WTC11 (cell line): ENCODE data around the gene RGS6. TPM values are rescaled to one million over a fixed set of nuclear protein-coding genes. Genes with fewer than 3 reads are reported as not detected.

ENCODE experiments used
- ATAC-seq: fragments of 200-7000 bp; cut with Tn5 transposase; 2 replicates; pipeline ENCODE4 v1.10.0; 2021; ENCODE audit warnings: mild to moderate bottlenecking, moderate library complexity
- CTCF ChIA-PET: fragments of 300-600 bp; sonication (Branson Sonifier 250); formaldehyde crosslinking; loops from one replicate; lab custom pipeline; 2021; ENCODE audit warnings: antibody characterized with exemption; lab: Charles Lee
- POLR2A ChIA-PET: fragments of 350-600 bp; sonication (Branson Sonifier 250); formaldehyde crosslinking; loops from one replicate; lab custom pipeline; 2021; ENCODE audit warnings: antibody characterized with exemption; lab: Charles Lee
- DNase-seq: peaks from one replicate; pipeline ENCODE4 v3.0.0; 2021; ENCODE audit warnings: low spot score
- H3K27ac Mint-ChIP-seq: 2 replicates; pipeline ENCODE4 v1.8.0; 2021; ENCODE audit warnings: mixed read lengths
- H3K27me3 Mint-ChIP-seq: 2 replicates; pipeline ENCODE4 v1.8.0; 2021; ENCODE audit warnings: low read depth, mild to moderate bottlenecking, moderate library complexity, mixed read lengths
- H3K36me3 Mint-ChIP-seq: 2 replicates; pipeline ENCODE4 v1.8.0; 2021; ENCODE audit warnings: mixed read lengths
- H3K4me1 Mint-ChIP-seq: 2 replicates; pipeline ENCODE4 v1.8.0; 2022; ENCODE audit warnings: mixed read lengths
- H3K4me3 Mint-ChIP-seq: 2 replicates; pipeline ENCODE4 v1.8.0; 2021; ENCODE audit warnings: mild to moderate bottlenecking, moderate library complexity, mixed read lengths
- H3K9me3 Mint-ChIP-seq: 2 replicates; pipeline ENCODE4 v1.8.0; 2021; ENCODE audit warnings: mixed read lengths
- ELF4 ChIP-seq: sonication (generic); formaldehyde crosslinking; IDR thresholded peaks from 2 replicates; pipeline ENCODE4 v1.8.1; 2022; ENCODE audit warnings: low read depth, mild to moderate bottlenecking, moderate library complexity, missing genetic modification reagents
- FOXK1 ChIP-seq: sonication (generic); formaldehyde crosslinking; IDR thresholded peaks from 2 replicates; pipeline ENCODE4 v1.8.0; 2022; ENCODE audit warnings: mild to moderate bottlenecking, moderate library complexity, missing genetic modification reagents
- KAT7 ChIP-seq: sonication (generic); formaldehyde crosslinking; IDR thresholded peaks from 2 replicates; pipeline ENCODE4 v1.8.1; 2023; ENCODE audit warnings: missing genetic modification reagents, mild to moderate bottlenecking, borderline replicate concordance
- SMAD4 ChIP-seq: sonication (generic); formaldehyde crosslinking; IDR thresholded peaks from 2 replicates; pipeline ENCODE4 v1.8.0; 2022; ENCODE audit warnings: mild to moderate bottlenecking, missing genetic modification reagents
- TP53 ChIP-seq: sonication (generic); formaldehyde crosslinking; IDR thresholded peaks from 2 replicates; pipeline ENCODE4 v1.8.1; 2023; ENCODE audit warnings: mild to moderate bottlenecking, missing genetic modification reagents
- ZNF121 ChIP-seq: sonication (generic); formaldehyde crosslinking; IDR thresholded peaks from 2 replicates; pipeline ENCODE4 v1.8.0; 2023; ENCODE audit warnings: missing genetic modification reagents
- ZNF232 ChIP-seq: sonication (generic); formaldehyde crosslinking; IDR thresholded peaks from 2 replicates; pipeline ENCODE4 v1.8.0; 2022; ENCODE audit warnings: mild to moderate bottlenecking, missing genetic modification reagents
- total RNA-seq: library from RNA; stranded (reverse); gene quantifications from 3 replicates; pipeline ENCODE4 v1.2.3, GENCODE V29; 2021
- TF ChIP-seq, protein P1 (sequence below): sonication (generic); formaldehyde crosslinking; IDR thresholded peaks from 2 replicates; pipeline ENCODE4 v1.8.1; 2023; ENCODE audit warnings: mild to moderate bottlenecking, missing genetic modification reagents, borderline replicate concordance
- TF ChIP-seq, protein P2 (sequence below): sonication (generic); formaldehyde crosslinking; conservative IDR thresholded peaks from 2 replicates; pipeline ENCODE4 v1.8.1; 2022; ENCODE audit warnings: mild to moderate bottlenecking, missing genetic modification reagents
- TF ChIP-seq, protein P3 (sequence below): sonication (generic); formaldehyde crosslinking; IDR thresholded peaks from 2 replicates; pipeline ENCODE4 v1.8.1; 2023; ENCODE audit warnings: mild to moderate bottlenecking, moderate library complexity, missing genetic modification reagents
- TF ChIP-seq, protein P4 (sequence below): fragments of 250-450 bp; sonication (Bioruptor Pico); IDR thresholded peaks from 2 replicates; pipeline ENCODE4 v1.9.0; 2021; ENCODE audit warnings: mild to moderate bottlenecking, borderline replicate concordance
- TF ChIP-seq, protein P5 (sequence below): sonication (generic); formaldehyde crosslinking; IDR thresholded peaks from 2 replicates; pipeline ENCODE4 v1.8.1; 2022; ENCODE audit warnings: missing genetic modification reagents, borderline replicate concordance
- TF ChIP-seq, protein P6 (sequence below): fragments of 250-450 bp; sonication (Bioruptor Pico); IDR thresholded peaks from 2 replicates; pipeline ENCODE4 v2.1.2; 2022; ENCODE audit warnings: mild to moderate bottlenecking, moderate library complexity
- TF ChIP-seq, protein P7 (sequence below): fragments of 250-450 bp; sonication (Bioruptor Pico); IDR thresholded peaks from 2 replicates; pipeline ENCODE4 v1.9.0; 2021; ENCODE audit warnings: mild to moderate bottlenecking

RGS6 gene
- total RNA-seq, 1 experiment from 2014 or later, result 1.0 TPM

DNA sequence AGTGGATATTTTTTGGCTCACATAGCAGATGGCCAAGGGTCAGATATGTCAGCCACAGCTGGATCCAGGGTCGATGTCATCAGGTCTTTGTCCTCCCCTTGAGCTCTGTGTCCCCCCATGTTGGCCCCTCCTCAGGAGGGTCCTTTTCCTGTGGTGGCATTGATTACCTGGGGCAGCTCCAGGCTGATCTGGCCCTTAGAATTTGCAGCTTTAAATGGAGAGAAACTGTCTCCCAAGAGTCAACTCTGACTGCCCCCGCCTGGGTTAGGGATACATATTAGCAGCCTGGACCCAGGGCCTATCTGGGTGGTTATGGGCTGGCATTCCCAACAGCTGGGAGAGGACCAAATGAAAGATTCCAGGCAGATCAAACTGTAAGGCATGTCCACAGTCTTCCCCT is 330.5 kb downstream of the RGS6 start (continued):
- TF ChIP-seq, protein P1, sequence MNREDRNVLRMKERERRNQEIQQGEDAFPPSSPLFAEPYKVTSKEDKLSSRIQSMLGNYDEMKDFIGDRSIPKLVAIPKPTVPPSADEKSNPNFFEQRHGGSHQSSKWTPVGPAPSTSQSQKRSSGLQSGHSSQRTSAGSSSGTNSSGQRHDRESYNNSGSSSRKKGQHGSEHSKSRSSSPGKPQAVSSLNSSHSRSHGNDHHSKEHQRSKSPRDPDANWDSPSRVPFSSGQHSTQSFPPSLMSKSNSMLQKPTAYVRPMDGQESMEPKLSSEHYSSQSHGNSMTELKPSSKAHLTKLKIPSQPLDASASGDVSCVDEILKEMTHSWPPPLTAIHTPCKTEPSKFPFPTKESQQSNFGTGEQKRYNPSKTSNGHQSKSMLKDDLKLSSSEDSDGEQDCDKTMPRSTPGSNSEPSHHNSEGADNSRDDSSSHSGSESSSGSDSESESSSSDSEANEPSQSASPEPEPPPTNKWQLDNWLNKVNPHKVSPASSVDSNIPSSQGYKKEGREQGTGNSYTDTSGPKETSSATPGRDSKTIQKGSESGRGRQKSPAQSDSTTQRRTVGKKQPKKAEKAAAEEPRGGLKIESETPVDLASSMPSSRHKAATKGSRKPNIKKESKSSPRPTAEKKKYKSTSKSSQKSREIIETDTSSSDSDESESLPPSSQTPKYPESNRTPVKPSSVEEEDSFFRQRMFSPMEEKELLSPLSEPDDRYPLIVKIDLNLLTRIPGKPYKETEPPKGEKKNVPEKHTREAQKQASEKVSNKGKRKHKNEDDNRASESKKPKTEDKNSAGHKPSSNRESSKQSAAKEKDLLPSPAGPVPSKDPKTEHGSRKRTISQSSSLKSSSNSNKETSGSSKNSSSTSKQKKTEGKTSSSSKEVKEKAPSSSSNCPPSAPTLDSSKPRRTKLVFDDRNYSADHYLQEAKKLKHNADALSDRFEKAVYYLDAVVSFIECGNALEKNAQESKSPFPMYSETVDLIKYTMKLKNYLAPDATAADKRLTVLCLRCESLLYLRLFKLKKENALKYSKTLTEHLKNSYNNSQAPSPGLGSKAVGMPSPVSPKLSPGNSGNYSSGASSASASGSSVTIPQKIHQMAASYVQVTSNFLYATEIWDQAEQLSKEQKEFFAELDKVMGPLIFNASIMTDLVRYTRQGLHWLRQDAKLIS (CRISPR knock-in tag), result no peak
- TF ChIP-seq, protein P2, sequence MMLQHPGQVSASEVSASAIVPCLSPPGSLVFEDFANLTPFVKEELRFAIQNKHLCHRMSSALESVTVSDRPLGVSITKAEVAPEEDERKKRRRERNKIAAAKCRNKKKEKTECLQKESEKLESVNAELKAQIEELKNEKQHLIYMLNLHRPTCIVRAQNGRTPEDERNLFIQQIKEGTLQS (CRISPR knock-in tag), result no peak
- TF ChIP-seq, all 79 proteins: peak for 0

DNA sequence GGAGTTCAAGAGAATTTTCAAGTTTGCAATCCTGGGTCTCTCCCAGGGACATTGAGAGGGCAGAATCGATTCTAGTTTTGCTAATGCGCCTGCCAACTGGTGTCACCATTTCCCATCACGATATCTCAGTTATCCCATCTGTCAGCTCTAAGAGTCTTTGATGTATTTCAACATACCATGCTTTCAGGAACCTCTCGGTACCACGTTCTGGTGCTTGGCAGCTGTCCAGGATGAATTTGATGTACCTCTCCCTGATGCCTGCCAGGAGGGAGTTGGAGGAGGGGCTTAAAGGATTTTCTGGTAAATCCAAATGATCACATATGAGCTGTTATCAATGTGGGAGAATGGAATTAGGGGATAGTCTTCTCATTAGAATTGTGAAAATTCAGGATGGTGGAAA is 332.5 kb downstream of the RGS6 start:
- H3K27me3 Mint-ChIP-seq, result no peaks in the 10 kb centered on the region
- H3K36me3 Mint-ChIP-seq, result peaks cover 12% of the 10 kb centered on the region; the same call in 1 of the 2 replicates
- ChIA-PET POLR2A (no interaction called here), CTCF (no interaction called here)
- H3K27ac Mint-ChIP-seq, result no peak overlapping the region
- peaks cover 38% of the 10 kb centered on the region for H3K9me3 Mint-ChIP-seq
- DNase-seq (no peak), ATAC-seq (no peak)
- TF ChIP-seq, protein P3, sequence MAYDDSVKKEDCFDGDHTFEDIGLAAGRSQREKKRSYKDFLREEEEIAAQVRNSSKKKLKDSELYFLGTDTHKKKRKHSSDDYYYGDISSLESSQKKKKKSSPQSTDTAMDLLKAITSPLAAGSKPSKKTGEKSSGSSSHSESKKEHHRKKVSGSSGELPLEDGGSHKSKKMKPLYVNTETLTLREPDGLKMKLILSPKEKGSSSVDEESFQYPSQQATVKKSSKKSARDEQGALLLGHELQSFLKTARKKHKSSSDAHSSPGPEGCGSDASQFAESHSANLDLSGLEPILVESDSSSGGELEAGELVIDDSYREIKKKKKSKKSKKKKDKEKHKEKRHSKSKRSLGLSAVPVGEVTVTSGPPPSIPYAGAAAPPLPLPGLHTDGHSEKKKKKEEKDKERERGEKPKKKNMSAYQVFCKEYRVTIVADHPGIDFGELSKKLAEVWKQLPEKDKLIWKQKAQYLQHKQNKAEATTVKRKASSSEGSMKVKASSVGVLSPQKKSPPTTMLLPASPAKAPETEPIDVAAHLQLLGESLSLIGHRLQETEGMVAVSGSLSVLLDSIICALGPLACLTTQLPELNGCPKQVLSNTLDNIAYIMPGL, result no peak
- TF ChIP-seq, protein P4, sequence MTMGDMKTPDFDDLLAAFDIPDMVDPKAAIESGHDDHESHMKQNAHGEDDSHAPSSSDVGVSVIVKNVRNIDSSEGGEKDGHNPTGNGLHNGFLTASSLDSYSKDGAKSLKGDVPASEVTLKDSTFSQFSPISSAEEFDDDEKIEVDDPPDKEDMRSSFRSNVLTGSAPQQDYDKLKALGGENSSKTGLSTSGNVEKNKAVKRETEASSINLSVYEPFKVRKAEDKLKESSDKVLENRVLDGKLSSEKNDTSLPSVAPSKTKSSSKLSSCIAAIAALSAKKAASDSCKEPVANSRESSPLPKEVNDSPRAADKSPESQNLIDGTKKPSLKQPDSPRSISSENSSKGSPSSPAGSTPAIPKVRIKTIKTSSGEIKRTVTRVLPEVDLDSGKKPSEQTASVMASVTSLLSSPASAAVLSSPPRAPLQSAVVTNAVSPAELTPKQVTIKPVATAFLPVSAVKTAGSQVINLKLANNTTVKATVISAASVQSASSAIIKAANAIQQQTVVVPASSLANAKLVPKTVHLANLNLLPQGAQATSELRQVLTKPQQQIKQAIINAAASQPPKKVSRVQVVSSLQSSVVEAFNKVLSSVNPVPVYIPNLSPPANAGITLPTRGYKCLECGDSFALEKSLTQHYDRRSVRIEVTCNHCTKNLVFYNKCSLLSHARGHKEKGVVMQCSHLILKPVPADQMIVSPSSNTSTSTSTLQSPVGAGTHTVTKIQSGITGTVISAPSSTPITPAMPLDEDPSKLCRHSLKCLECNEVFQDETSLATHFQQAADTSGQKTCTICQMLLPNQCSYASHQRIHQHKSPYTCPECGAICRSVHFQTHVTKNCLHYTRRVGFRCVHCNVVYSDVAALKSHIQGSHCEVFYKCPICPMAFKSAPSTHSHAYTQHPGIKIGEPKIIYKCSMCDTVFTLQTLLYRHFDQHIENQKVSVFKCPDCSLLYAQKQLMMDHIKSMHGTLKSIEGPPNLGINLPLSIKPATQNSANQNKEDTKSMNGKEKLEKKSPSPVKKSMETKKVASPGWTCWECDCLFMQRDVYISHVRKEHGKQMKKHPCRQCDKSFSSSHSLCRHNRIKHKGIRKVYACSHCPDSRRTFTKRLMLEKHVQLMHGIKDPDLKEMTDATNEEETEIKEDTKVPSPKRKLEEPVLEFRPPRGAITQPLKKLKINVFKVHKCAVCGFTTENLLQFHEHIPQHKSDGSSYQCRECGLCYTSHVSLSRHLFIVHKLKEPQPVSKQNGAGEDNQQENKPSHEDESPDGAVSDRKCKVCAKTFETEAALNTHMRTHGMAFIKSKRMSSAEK, result no peak
- TF ChIP-seq KAT7 (CRISPR knock-in tag) (no peak), ELF4 (CRISPR knock-in tag) (no peak), FOXK1 (no peak), ZNF121 (CRISPR knock-in tag) (no peak), ZNF232 (CRISPR knock-in tag) (no peak)
- TF ChIP-seq, protein P5, sequence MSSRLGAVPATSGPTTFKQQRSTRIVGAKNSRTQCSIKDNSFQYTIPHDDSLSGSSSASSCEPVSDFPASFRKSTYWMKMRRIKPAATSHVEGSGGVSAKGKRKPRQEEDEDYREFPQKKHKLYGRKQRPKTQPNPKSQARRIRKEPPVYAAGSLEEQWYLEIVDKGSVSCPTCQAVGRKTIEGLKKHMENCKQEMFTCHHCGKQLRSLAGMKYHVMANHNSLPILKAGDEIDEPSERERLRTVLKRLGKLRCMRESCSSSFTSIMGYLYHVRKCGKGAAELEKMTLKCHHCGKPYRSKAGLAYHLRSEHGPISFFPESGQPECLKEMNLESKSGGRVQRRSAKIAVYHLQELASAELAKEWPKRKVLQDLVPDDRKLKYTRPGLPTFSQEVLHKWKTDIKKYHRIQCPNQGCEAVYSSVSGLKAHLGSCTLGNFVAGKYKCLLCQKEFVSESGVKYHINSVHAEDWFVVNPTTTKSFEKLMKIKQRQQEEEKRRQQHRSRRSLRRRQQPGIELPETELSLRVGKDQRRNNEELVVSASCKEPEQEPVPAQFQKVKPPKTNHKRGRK (CRISPR knock-in tag), result no peak
- no peak overlapping the region for H3K4me3 Mint-ChIP-seq
- peaks cover 3% of the 10 kb centered on the region; the same call in 1 of the 2 replicates for H3K4me1 Mint-ChIP-seq

DNA sequence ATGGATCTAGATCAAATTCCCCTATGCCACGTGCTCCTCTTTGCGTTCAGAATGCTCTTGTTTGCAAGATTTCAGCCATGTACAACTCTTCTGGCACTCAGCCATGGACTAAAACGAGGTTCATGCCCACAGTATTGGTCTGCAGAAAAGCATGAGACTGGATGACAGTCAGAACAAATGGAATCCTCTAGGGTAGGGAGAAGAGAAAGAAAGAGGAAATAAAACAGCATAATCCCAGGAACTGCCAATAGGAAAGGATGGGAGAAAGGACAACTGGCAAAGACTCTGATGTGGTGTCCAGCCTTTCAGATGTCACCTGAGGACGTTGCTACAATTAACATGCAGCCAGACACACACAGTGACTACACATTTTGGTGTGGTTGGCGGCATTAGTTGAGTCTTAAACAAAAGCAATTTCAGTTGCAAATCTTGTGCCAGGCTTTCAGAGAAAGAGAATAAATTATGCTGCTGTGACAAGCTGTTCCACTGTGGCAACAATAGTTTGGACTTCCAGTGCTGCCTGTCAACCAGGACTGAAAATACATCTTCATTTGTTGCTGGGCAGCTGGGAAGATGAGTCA is 338.0 kb downstream of the RGS6 start:
- no peak overlapping the region for H3K27ac Mint-ChIP-seq
- POLR2A ChIA-PET, result no interaction called here
- DNase-seq, result no peak
- CTCF ChIA-PET, result no interaction called here
- no peak for TF ChIP-seq TP53 (CRISPR knock-in tag)
- TF ChIP-seq SMAD4 (CRISPR knock-in tag), result no peak
- TF ChIP-seq, protein P6, sequence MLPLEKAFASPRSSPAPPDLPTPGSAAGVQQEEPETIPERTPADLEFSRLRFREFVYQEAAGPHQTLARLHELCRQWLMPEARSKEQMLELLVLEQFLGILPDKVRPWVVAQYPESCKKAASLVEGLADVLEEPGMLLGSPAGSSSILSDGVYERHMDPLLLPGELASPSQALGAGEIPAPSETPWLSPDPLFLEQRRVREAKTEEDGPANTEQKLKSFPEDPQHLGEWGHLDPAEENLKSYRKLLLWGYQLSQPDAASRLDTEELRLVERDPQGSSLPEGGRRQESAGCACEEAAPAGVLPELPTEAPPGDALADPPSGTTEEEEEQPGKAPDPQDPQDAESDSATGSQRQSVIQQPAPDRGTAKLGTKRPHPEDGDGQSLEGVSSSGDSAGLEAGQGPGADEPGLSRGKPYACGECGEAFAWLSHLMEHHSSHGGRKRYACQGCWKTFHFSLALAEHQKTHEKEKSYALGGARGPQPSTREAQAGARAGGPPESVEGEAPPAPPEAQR, result no peak
- TF ChIP-seq, protein P7, sequence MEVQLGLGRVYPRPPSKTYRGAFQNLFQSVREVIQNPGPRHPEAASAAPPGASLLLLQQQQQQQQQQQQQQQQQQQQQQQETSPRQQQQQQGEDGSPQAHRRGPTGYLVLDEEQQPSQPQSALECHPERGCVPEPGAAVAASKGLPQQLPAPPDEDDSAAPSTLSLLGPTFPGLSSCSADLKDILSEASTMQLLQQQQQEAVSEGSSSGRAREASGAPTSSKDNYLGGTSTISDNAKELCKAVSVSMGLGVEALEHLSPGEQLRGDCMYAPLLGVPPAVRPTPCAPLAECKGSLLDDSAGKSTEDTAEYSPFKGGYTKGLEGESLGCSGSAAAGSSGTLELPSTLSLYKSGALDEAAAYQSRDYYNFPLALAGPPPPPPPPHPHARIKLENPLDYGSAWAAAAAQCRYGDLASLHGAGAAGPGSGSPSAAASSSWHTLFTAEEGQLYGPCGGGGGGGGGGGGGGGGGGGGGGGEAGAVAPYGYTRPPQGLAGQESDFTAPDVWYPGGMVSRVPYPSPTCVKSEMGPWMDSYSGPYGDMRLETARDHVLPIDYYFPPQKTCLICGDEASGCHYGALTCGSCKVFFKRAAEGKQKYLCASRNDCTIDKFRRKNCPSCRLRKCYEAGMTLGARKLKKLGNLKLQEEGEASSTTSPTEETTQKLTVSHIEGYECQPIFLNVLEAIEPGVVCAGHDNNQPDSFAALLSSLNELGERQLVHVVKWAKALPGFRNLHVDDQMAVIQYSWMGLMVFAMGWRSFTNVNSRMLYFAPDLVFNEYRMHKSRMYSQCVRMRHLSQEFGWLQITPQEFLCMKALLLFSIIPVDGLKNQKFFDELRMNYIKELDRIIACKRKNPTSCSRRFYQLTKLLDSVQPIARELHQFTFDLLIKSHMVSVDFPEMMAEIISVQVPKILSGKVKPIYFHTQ (CRISPR knock-in tag), result no peak
- no peak overlapping the region for H3K4me3 Mint-ChIP-seq
- H3K9me3 Mint-ChIP-seq, result peaks cover 33% of the 10 kb centered on the region
- peaks cover 8% of the 10 kb centered on the region for H3K27me3 Mint-ChIP-seq
- peaks cover 8% of the 10 kb centered on the region for H3K36me3 Mint-ChIP-seq
- ATAC-seq, result no peak
- H3K4me1 Mint-ChIP-seq, result peaks cover 12% of the 10 kb centered on the region; the same call in 1 of the 2 replicates
